Stimulated activated naive CD4-positive, alpha-beta T cell (primary cell): ENCODE measurements around the gene REEP6.

Source experiments
- DNase-seq, 6 experiments: peaks; one replicate each; lab custom pipeline; 2025; lab: John Stamatoyannopoulos, UW

Gene REEP6

GRCh38 chr19:1456121-1456900 lies 34.7 kb upstream of the REEP6 start:
- no peak for DNase-seq

- no peak for DNase-seq
Measured at GRCh38 chr19:1457031-1457739, 33.8 kb upstream of the REEP6 start.

- no peak for DNase-seq
Measured at GRCh38 chr19:1457892-1458291, 33.1 kb upstream of the REEP6 start.

- DNase-seq: no peak
Measured at GRCh38 chr19:1459479-1459878, 31.5 kb upstream of the REEP6 start.

GRCh38 chr19:1460033-1460995 lies 30.7 kb upstream of the REEP6 start:
- no peak for DNase-seq

GRCh38 chr19:1461862-1462261 lies 29.1 kb upstream of the REEP6 start:
- no peak for DNase-seq

GRCh38 chr19:1465191-1466016 lies 25.6 kb upstream of the REEP6 start:
- no peak for DNase-seq

GRCh38 chr19:1466018-1466460 lies 24.9 kb upstream of the REEP6 start:
- no peak for DNase-seq

GRCh38 chr19:1466461-1467214 lies 24.3 kb upstream of the REEP6 start:
- DNase-seq: no peak

GRCh38 chr19:1467215-1467489 lies 23.8 kb upstream of the REEP6 start:
- DNase-seq: peak in 1 of 6 experiments; percentile 13

- no peak for DNase-seq
Measured at GRCh38 chr19:1467490-1468273, 23.3 kb upstream of the REEP6 start.

- DNase-seq: no peak
Measured at GRCh38 chr19:1468274-1468820, 22.6 kb upstream of the REEP6 start.

- DNase-seq: peak in 1 of 6 experiments; percentile 33
Measured at GRCh38 chr19:1468821-1469254, 22.1 kb upstream of the REEP6 start.

- DNase-seq: peak in 1 of 6 experiments; percentile 33
Measured at GRCh38 chr19:1469255-1470054, 21.5 kb upstream of the REEP6 start.

GRCh38 chr19:1470055-1470304 lies 21.0 kb upstream of the REEP6 start:
- DNase-seq: no peak

- DNase-seq: peak; percentile 42 to 67 (median 50)
Measured at GRCh38 chr19:1470305-1471009, 20.5 kb upstream of the REEP6 start.

GRCh38 chr19:1471010-1471514 lies 19.9 kb upstream of the REEP6 start:
- DNase-seq: peak in 3 of 6 experiments; percentile 15 to 37 (median 32)

- peak in 1 of 6 experiments; percentile 24 for DNase-seq
Measured at GRCh38 chr19:1471515-1472160, 19.3 kb upstream of the REEP6 start.
